Thyroid gland (tissue), 4 donors: ENCODE data around the gene CCDC78.

ENCODE experiments used
- POLR2A ChIP-seq, 2 donors: fragments of 450-650 bp; IDR thresholded peaks; one replicate each; pipeline ENCODE4 v1.6.1; 2017; ENCODE audit warnings: antibody characterized with exemption in 2 of 2, mild to moderate bottlenecking in 2 of 2, moderate library complexity in 1 of 2
- TF ChIP-seq, protein P1 (sequence below), 6 experiments: fragments of 200-600 bp in 3 of 6; fragments of 450-650 bp in 3 of 6; sonication (generic) in 3 of 6; IDR thresholded peaks; one replicate each; pipeline ENCODE4 v1.5.1; 2016 to 2019; ENCODE audit warnings: antibody characterized with exemption in 6 of 6, mild to moderate bottlenecking in 2 of 6, inconsistent platforms in 1 of 6, moderate library complexity in 1 of 6

DNA sequence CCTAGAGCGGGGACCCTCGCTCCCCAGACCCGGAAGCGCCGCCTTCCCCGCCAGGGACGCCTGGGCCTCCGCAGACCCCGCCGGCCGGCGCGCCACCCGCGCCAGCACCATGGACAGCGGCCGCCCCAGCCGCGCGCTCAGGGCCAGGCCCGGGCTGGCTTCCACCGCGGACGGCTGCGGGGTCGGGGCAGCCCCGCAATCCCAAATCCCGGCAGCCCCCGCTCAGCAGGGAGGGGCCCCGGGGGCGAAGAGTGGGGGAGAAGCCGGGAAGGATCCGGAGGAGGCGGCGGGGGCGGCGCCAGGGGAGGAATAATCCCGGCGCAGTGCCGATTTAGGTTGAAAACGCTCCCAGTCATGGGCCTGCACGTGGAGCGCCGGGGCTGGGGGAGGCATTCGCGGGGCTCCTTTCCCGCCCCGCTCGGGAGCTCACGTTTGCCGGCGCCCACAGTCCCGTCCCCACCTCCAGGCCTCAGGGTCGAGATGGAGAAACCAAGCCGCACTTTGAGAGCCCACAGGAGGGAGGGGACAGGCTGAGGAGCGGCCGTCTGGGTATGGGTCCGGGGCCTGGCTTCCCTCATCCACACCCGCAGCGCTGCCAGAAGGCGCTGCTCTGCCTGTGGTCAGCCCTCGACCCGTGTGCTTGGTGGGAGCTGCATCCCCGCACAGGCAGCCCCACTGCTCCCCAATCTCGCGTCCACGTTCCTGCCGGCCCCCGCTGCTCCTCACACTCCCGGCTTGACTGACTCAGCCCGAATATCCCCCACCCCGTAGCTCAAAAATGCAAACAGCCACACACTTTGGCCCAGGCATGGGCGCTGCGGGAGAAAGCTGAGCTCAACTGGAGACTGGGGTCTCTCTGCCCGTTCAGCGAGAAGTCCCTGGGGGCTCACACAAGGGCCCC, 25.3 kb downstream of the CCDC78 start:
- TF ChIP-seq, protein P1, sequence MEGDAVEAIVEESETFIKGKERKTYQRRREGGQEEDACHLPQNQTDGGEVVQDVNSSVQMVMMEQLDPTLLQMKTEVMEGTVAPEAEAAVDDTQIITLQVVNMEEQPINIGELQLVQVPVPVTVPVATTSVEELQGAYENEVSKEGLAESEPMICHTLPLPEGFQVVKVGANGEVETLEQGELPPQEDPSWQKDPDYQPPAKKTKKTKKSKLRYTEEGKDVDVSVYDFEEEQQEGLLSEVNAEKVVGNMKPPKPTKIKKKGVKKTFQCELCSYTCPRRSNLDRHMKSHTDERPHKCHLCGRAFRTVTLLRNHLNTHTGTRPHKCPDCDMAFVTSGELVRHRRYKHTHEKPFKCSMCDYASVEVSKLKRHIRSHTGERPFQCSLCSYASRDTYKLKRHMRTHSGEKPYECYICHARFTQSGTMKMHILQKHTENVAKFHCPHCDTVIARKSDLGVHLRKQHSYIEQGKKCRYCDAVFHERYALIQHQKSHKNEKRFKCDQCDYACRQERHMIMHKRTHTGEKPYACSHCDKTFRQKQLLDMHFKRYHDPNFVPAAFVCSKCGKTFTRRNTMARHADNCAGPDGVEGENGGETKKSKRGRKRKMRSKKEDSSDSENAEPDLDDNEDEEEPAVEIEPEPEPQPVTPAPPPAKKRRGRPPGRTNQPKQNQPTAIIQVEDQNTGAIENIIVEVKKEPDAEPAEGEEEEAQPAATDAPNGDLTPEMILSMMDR (IDR thresholded peaks at IDR 0.05), result no peak
- TF ChIP-seq POLR2A (IDR thresholded peaks at IDR 0.05), result no peak
